Pulmonary artery endothelial cell (primary cell): ENCODE data around the gene RND3. TPM values are rescaled to one million over a fixed set of nuclear protein-coding genes. Genes with fewer than 3 reads are reported as not detected.
A peak's percentile ranks its signal among the peaks of the same experiment; 100 is the strongest.

Source experiments
- DNase-seq: peaks from one replicate; pipeline ENCODE4 v3.0.0-alpha.2; 2011; ENCODE audit warnings: low read depth, low spot score
- total RNA-seq: library from RNA; depleted of rRNA; stranded (reverse); fragments of >200 nt; gene quantifications from 2 replicates; pipeline ENCODE4 v1.2.3, GENCODE V29; 2014

Gene RND3, protein sequence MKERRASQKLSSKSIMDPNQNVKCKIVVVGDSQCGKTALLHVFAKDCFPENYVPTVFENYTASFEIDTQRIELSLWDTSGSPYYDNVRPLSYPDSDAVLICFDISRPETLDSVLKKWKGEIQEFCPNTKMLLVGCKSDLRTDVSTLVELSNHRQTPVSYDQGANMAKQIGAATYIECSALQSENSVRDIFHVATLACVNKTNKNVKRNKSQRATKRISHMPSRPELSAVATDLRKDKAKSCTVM
- 68.9 and 76.4 TPM in 2 replicates for total RNA-seq

DNA sequence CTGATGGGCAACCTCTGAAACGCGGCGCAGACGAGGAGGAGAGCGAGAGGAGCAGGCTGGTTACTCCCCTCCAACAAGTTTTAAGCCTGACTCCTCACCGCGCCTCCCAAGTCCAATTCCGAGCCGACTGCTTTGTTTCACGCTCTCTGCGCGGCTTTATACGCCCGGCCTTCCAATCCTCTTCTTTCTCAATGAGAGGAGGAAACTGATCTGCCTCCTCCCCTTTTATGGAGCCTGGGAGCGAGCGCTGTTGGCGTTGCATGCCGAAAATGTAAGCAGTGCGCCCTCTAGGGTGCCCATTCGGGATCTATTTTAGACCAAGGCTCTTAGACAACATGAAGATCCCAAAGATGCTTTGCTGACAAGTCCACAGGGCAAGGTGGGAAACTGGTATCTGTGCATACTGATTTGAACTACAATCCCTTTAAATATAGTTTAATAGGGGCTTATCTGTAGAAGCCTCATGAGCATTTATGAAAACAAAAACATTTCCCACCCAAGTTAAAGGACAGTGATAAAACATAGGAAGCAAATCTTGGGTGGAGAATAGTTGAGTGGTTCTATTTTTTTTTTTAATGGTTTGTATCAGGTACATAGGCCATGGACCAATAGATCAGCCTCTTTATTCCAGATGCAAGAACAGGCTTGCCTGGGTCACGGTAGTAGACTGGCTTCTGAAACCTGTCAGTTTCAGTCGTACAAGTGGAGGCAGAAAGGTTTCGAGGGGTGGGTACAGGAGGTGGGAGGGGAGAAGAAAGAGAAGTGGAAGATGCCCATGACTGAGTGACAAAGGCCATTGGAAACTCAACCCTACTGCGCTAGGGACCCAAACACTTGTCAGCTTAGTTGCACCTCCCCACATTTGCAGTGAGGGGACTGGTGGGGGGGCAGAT lies at the start of gene RND3:
Gene RND3 (minus strand): TSS at position 131 of the 893 bp plus-strand sequence. CDS start 250 bp downstream, outside the sequence.
- DNase-seq, result peak; percentile 95

DNA sequence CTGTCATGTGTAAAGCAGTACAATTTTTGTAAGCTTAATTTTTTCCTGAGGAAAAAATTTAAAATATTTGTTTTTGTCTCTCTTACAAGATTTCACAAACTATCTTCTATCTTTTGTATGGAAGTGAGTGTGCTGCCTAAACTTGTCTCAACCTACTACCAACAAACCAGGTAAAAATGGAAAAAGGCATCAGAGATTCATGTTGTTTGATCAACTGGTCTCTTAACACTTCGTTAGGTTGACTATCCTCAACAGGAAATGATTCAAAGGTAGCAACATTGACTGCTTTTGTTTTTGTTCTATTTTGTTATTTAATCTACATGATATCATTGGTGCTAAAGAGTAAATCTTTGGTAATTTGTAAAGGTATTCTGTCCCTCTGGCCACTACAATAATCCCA lies 47.7 kb upstream of the RND3 start:
- no peak for DNase-seq

DNA sequence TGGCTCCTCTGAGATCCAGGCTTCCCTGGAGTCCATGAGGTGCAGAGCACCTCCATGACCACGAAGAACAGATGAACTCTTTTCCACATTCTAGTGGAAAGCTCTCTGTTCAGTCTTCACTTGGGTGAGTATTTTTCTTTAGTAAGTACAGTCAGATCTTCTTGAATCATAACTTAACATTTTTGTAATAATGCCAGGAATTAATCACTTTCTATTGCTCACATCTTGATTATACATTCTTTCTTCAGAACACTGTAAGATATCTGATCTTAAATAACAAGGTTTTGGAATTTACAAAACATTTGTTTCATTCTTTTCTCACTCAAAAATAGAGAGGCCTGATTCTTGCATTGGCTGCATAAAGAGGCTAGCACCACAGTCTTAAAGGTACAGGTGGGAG lies 45.4 kb upstream of the RND3 start:
- DNase-seq, result no peak

DNA sequence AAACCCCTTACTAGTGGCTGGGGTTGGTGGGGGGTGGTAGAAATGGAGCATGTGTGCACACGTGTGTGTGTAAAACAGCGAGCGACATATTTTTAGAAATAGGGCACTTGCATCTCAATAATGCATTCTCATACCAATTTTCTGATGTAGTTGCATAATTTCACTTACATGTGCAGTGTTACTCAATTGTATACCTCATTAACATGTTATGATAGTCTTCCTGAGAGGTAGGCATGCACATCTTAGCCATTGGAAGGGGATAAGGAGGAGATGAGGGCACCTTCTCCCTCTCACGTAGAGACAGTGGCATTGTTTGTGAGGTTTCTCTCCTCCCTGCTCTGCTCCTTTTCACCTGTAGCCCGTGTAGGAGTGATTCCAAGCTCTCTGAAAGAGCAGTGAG lies 44.6 kb upstream of the RND3 start:
- no peak for DNase-seq

DNA sequence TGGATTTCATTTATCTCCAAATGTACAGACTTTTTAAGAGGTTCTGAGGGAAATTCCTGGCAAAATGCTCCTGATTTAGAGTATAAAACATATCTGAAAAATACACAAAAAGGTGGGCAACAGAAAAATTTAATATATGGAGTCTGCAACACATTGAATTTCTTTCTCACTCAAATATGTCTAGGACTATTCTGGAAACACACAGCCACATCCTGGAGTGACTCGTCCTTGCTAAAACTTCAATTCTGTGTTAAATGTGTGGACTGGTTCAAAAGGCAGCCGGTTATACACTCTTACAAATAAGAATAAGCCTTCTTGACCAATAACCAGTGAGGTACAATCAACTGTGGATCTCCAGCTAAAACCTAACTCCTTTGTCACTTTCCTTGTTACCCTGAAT lies 44.1 kb upstream of the RND3 start:
- no peak for DNase-seq

DNA sequence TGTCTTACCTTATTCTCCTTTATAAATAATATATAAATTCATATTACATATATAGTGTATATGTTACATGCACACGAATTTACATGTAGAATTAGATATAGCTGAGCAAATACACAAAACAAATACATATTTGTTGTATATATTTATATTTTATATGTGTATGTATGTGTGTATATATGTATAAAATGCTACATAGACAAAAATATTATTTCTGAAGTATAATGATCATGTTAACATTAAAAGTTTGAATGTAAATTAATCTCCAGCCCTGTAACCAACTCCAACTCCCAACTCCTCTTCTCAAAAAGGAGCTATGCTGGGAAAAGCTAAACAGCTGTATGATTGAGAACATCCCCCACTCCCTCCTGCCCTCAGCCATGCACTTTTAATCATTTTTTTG lies 42.7 kb upstream of the RND3 start:
- no peak for DNase-seq

DNA sequence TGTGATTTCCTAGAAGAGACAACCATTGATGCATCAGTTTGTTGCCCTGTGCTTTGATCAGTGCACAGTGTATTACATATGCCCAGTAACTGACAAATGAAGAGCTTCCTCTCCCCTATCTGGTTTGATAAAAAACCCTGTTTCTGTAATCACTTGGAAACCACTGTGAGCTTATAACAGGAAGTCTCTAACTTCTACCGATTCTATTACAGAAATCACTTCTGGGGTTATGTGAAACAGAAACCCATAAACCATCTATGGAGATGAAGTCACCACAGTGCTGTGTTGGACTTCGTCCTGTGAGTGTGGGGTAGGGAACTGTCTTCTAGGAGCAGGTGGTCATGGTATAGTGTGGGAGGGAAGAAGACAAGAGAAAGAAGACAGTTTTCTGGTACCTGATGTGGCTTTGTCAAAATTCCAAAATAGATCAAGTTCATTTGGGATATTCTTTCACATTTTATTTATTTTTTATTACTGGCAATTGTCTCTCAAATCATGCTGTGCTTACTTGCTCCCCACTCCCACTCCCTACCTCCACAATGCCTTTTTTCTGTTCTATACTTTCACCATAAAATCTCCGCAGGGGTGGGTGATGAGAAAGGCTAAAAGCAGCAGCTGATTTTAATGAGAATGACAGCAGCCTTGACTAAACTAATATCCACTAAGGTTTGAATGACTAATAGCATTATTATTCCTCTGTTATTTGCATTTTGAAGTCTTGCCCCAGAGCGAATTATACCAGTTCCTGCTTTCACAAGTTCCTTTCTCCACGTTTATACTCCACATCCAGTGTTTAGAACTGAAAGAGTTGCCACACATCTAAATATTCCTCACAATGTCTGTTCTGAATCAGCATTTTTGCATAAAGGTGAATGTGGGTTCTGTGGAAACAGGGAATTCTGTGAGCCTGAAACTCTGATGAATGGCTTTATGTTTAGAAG lies 41.7 kb upstream of the RND3 start:
- no peak for DNase-seq

DNA sequence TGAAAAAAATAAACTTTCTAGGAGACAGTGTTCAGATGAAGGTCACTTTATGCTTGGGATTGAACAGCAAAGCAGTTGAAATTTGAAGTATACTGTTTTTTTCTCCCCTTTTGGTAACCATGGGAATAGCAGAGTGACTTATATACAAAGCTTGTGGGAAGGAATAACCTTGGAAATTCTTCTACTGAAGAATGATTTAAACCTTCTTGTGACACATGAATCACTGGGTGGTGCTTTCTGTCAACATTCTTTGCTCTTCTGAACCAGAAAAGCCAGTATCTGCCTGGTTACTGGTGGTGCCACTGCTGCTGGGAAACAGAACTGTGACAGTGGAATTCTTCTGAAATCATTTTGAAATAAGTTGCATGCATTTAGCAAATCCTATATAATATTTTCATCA lies 39.4 kb upstream of the RND3 start:
- peak; percentile 30 for DNase-seq

DNA sequence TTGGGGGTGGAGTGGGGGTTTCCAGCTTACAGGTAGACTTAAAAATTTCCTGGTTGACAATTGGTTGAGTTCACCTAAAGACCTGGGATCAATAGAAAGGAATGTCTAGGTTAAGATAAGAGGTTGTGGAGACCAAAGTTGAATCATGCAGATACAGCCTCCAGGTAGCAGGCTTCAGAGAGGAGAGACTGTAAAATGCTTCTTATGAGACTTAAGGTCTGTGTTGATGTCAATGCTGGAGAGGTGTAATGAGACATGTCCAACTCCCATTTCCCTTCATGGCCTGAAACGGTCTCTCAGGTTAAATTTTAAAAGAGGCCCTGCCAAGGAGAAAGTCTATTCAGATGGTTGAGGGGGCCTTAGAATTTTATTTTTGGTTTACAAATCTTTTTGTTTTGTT lies 38.5 kb upstream of the RND3 start:
- no peak for DNase-seq

DNA sequence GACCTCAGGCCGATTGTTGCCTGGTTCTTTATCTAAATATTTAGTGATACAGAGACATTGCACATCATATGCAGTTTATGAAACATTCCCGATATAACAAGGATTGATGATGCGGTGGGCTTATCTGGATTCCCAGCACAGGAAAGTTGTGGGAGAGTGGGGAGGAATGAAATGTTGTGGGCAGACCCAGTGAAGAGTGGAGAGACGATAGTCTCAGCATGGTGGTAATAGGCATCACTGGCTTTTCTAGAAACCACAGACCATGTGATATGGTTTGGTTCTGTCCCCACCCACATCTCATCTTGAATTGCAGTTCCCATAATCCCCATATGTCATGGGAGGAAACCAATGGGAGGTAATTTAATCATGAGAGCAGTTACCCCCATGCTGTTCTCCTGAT lies 34.8 kb upstream of the RND3 start:
- no peak for DNase-seq

DNA sequence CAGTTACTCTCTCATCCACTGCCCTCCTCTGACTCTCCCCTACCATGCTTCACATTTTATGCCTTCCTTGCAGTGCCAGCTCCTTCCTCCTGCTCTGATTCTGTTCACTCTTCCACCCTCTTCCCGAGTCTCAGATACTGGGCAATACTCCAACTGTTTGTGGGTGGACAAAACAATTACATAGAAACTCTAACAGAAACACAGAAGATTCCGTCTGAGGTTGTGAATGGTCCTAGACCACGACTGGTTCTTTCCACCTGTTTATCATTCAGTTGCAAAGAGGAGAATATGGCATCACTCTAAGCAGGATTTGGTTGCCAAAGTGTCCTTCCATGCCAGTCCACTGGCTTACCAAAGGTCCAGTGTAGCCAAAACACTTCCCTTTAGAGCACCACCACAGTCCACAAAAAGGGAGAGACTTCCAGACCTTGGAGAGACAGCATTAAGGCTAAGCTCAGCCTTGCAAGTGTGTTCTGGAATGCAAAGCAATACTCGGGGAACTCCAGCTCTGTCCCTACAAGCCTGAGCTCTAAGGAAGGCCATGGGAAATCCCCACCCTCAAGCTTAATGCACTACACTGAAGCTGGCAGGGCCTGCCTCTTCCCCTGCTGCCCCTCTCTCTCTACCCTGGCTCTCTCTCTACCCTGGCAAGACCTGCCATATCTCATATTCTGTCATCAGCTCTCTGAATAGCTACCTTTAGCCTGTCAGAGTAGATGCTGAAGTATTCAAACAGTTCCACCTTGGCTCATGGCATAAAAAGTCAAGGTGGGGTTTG lies 33.6 kb upstream of the RND3 start:
- no peak for DNase-seq

DNA sequence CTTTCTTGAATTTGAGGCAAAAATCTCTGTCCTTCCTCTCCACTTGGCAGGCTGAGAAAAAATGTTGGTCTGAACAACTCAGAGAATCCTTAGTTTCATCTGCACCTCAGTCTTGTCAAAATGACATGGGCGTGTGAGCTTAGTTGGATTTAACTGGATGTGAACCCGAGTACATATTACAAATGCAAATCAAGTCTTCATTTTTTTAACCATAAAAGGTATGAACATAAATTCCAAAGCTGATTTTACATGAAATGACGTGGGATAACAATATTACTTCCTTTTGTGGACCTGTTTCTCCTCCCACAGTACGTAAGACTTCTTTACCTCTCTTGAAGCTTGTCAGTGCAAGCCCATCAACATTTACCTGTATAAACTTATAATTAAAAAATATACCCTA lies 32.6 kb upstream of the RND3 start:
- no peak for DNase-seq

DNA sequence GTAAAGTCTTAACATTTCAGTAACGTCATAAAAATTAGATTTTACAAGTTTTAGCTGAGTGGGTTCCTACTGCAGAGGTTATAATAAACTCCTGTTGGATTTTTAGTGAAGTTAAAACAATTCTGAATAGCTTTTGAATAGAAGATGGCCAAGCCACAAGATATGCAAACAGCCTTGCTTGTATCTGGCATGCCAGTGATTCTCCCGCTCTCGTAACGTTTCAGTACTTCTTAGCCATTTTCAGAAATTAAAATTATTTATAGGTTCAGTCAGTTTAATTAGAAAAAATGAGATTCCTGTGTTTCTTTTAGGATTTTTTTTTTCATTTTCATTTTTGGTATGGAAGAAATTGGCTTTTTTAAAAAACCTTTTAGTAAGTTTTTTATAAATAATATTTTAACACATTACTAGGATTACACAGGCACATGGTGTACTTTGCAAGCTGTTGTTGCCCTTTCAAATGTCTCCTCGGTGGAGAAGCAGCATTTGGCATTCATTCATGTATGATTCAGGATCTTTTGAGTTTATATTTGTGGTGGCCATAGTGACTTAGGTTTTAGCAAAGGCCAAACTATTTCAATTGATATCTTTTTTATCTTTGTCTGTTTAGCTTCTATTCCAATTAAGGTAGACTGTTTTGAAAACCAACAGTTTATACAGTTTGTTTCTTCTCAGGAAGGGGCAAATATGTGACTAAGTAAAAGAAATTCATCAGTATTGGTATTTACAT lies 30.6 kb upstream of the RND3 start:
- DNase-seq, result no peak

DNA sequence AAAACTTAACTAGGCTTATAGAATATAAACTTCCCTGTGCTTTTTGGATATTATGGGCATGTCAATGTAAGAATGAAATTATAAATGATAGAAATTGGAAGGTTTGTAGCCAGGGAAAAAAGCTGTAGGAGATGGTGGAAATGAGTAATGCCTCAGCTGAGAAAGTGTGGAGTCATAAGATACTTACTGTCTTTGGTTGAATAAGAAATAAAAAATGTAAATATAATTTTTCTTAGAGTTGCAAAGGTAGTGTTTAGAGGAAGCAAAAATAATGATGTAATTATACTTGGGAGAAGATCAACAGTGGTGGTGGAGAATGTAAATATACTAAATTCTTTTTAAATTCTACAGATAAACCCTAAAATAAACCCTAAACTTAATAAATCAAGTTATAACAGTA lies 26.2 kb upstream of the RND3 start:
- DNase-seq, result no peak

DNA sequence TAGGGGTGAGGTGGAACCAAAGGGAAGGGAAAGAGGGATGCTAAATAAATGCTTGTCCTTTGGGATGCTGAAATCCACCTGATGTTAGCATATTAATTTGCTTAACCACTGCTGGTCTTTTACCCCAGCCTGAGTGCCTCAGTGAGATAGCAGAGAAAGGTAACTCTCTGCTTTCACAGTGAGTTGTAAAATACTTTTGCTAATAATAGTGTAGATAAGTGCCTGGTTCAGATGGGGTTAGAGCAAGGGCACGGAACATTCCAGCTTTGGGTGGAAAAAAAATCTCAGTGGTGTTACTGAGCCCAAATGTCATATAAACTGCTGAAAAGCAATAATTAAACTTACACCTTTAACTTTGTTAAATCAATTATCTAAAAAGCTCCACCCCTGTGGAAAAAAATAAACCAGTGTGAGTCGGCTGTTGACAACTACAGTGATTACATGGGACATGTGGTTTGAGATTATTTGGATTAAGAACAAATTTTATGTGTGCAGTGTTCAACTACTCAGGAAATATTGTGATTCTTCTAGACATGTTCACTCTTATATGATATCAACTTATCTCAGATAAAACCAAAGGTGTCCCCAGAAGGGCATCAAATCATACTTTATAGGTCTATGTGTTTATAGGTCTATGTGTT lies 21.1 kb upstream of the RND3 start:
- DNase-seq, result no peak

DNA sequence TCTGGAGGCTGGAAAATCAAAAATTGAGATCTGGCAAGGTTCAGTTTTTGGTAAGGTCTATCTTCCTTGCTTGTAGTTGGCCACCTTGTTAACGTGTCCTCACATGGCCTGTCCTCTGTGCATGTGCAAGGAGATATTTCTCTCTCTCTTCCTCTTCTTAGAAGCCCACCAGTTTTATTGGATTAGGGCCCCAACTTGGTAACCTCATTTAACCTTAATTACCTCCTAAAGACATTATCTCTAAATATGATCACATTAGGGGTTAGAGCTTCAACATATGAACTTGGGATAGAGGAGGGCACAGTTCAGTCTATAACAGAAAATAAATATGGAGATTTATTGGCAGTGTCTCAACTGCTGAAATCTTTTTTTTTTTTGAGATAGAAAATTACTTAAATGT lies 19.6 kb upstream of the RND3 start:
- no peak for DNase-seq

DNA sequence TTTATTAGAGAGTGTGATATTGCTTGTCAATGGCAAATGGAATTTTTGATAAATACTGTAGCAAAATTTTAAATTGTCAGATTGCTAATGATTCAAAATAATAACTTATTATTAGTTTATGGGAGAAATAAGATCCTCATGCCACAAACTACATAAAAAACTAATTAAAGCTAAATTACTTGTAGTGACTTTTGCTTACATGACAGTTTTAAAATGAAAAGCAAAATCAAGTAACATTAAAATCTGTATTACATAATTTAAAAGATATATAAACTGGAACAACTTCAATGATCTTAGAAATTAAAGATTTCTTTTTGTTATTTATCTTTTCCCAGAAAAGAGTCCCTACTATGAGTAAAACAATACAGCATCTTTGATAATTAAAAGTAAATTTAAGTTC lies 17.7 kb upstream of the RND3 start:
- DNase-seq, result no peak

DNA sequence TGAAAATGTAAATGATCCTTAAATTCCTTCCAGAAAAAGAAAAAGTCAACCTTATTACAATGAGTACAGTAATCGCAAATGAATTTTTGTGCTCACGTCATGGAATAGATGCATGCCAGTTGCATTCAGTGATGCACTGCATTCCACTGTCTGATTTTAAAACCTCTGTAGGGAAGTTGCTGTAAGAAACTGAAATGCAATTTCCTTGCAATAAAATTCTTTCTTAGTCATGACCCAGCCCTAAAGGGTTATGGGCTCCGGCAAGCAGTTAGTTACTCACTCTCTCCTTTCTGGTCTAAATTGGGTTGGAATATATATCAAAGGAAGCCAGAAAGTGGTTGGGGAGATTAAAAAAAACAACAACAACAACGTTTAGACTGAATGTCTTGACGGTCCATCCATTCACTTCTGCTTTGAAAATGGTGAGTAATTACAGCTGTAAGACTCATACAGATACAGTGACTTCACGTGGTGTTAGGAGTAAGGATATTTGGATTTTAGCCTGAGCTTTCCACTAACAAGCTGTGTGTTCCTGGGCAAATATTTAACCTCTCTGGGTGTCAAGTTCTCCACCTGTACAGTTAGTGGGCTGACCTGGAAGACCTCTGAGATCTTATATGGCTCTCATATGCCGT lies 8.6 kb upstream of the RND3 start:
- DNase-seq, result no peak

DNA sequence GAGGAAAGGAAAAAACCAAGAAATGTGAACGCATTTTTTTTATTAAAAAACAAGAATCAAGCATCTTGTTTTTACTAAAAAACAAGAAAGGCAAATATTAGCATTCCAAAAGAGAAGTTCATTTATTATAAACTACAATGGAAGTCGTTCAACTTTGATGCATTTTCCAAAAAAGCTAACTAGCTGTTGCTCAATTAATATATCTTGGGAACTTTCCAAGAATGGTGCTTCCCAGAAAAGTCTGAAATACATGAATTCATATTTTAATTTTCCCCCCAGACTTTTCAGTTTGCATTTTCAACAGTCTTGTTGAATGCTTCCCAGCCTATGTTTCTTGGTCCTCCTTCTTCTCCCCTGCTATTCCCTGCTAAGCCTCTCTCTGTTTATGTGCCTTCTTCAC lies 7.5 kb upstream of the RND3 start:
- DNase-seq, result no peak
